Hepatocyte (in vitro differentiated cells): Measurements from ENCODE around the gene PHF2.

ENCODE experiments used
- CTCF ChIP-seq: fragments of 200-600 bp; sonication (generic); IDR thresholded peaks from 2 replicates; pipeline ENCODE4 v1.5.1; 2016; ENCODE audit warnings: antibody characterized with exemption, mild to moderate bottlenecking; ENCODE audit not compliant: poor library complexity
- EZH2 ChIP-seq: fragments of 200-600 bp; sonication (generic); IDR thresholded peaks from 2 replicates; pipeline ENCODE4 v1.6.1; 2016; ENCODE audit warnings: antibody characterized with exemption, mild to moderate bottlenecking, borderline replicate concordance

GRCh38 chr9:93684161-93684765 lies 107.9 kb downstream of the PHF2 start:
- TF ChIP-seq CTCF (no peak), EZH2 (no peak)
